22Rv1 (cell line): ENCODE measurements around the gene CD200R1L.

Experiments used
- ZFX ChIP-seq: fragments of 450-650 bp; IDR thresholded peaks from 2 replicates; pipeline ENCODE4 v1.6.1; 2017; ENCODE audit warnings: antibody characterized with exemption, borderline replicate concordance
- TF ChIP-seq, protein P1 (sequence below): fragments of 450-650 bp; IDR thresholded peaks from 2 replicates; pipeline ENCODE4 v1.5.1; 2017; ENCODE audit warnings: mild to moderate bottlenecking

DNA sequence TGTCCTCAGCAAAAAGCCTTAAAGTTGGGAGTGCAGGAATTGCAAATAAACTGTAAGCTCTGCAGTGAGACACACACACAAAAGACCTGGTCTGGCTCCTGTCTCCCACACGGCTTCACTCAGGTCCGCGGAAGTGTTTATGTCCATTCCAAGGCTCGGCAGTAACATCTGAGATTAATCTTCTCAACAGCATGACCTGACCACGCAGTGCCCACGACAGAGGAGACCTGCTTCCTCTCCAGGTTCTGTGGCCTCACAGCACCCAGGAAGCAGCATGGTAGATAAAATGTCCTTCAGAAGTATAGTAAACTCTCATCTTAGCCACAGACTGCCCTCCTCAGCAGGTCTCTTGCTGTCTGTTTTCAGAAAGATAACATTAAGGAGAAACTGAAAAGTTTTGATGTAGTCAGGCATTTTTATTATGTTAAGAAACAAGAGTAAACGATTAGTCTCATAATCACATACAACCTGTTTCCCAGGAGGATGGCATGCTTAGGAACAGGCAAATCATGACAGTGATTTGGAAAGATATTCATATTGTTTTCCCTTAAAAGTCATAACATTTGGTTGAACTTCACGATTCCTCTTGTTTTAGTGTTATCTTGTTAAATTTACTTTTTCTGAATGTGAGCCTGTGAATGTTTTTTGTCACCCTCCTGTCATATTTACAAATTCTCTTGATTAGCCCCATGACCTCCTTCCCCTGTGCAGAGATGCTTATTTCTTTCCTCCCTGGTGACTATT is 34.6 kb downstream of the CD200R1L start:
- TF ChIP-seq, protein P1, sequence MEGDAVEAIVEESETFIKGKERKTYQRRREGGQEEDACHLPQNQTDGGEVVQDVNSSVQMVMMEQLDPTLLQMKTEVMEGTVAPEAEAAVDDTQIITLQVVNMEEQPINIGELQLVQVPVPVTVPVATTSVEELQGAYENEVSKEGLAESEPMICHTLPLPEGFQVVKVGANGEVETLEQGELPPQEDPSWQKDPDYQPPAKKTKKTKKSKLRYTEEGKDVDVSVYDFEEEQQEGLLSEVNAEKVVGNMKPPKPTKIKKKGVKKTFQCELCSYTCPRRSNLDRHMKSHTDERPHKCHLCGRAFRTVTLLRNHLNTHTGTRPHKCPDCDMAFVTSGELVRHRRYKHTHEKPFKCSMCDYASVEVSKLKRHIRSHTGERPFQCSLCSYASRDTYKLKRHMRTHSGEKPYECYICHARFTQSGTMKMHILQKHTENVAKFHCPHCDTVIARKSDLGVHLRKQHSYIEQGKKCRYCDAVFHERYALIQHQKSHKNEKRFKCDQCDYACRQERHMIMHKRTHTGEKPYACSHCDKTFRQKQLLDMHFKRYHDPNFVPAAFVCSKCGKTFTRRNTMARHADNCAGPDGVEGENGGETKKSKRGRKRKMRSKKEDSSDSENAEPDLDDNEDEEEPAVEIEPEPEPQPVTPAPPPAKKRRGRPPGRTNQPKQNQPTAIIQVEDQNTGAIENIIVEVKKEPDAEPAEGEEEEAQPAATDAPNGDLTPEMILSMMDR, result no peak
- TF ChIP-seq ZFX, result no peak
